Esophagus muscularis mucosa (tissue), 3 donors: Measurements from ENCODE around the gene SPATA22.

Experiments
- CTCF ChIP-seq, 3 experiments: fragments of 200-600 bp in 2 of 3; fragments of 450-650 bp in 1 of 3; sonication (generic) in 2 of 3; IDR thresholded peaks; one replicate each; pipeline ENCODE4 v1.5.1; 2017 to 2019; ENCODE audit warnings: antibody characterized with exemption in 3 of 3, mild to moderate bottlenecking in 2 of 3, moderate library complexity in 1 of 3
- EP300 ChIP-seq: sonication (generic); formaldehyde crosslinking; IDR thresholded peaks from one replicate; pipeline ENCODE4 v1.6.1; 2017; ENCODE audit warnings: antibody characterized with exemption

GRCh38 chr17:3501344-3501743 is 29.7 kb upstream of the SPATA22 start:
- no peak for TF ChIP-seq CTCF (IDR thresholded peaks at IDR 0.05)
- TF ChIP-seq EP300, result no peak
